HepG2 (cell line): ENCODE results near the gene LUC7L. TPM values are rescaled to one million over a fixed set of nuclear protein-coding genes. Genes with fewer than 3 reads are reported as not detected.

ENCODE experiments used
- BRCA1 ChIP-seq: sonication (generic); formaldehyde crosslinking; IDR thresholded peaks from 2 replicates; pipeline ENCODE4 v1.4.0; 2020; ENCODE audit warnings: missing genetic modification reagents
- FOXP1 ChIP-seq, 2 experiments: fragments of 450-650 bp in 1 of 2; IDR thresholded peaks; 2 replicates each; pipeline ENCODE4 v1.6.1; 2017 to 2018; ENCODE audit warnings: antibody characterized with exemption in 1 of 2
- NBN ChIP-seq: fragments of 450-650 bp; conservative IDR thresholded peaks from 2 replicates; pipeline ENCODE4 v1.6.1; 2017
- NFKB2 ChIP-seq: sonication (generic); formaldehyde crosslinking; IDR thresholded peaks from 2 replicates; pipeline ENCODE4 v1.4.0; 2020; ENCODE audit warnings: missing genetic modification reagents, borderline replicate concordance
- PHF8 ChIP-seq: sonication (generic); formaldehyde crosslinking; IDR thresholded peaks from 2 replicates; pipeline ENCODE4 v1.5.0; 2020; ENCODE audit warnings: missing genetic modification reagents
- RAD51 ChIP-seq: fragments of 450-650 bp; IDR thresholded peaks from 2 replicates; pipeline ENCODE4 v1.6.1; 2016; ENCODE audit warnings: borderline replicate concordance
- RBAK ChIP-seq: sonication (generic); formaldehyde crosslinking; IDR thresholded peaks from 2 replicates; pipeline ENCODE4 v1.5.1; 2020; ENCODE audit warnings: mild to moderate bottlenecking, missing genetic modification reagents
- ZFP41 ChIP-seq: sonication (generic); formaldehyde crosslinking; IDR thresholded peaks from 2 replicates; pipeline ENCODE4 v1.4.0; 2020; ENCODE audit warnings: mild to moderate bottlenecking, missing genetic modification reagents, borderline replicate concordance
- ZKSCAN1 ChIP-seq: fragments of 150-350 bp; IDR thresholded peaks from 2 replicates; pipeline ENCODE4 v1.6.1; 2014; ENCODE audit warnings: low read length
- ZNF557 ChIP-seq: sonication (generic); formaldehyde crosslinking; IDR thresholded peaks from 2 replicates; pipeline ENCODE4 v1.4.0; 2020; ENCODE audit warnings: missing genetic modification reagents
- ZNF577 ChIP-seq: sonication (generic); formaldehyde crosslinking; IDR thresholded peaks from 2 replicates; pipeline ENCODE4 v1.4.0; 2020; ENCODE audit warnings: mild to moderate bottlenecking, low read depth, missing genetic modification reagents, borderline replicate concordance
- ZSCAN20 ChIP-seq: sonication (generic); formaldehyde crosslinking; IDR thresholded peaks from 2 replicates; pipeline ENCODE4 v1.4.0; 2020; ENCODE audit warnings: missing genetic modification reagents, mild to moderate bottlenecking, borderline replicate concordance
- polyA plus RNA-seq, 8 experiments: library from polyadenylated mRNA; depleted of rRNA in 3 of 8; stranded (reverse) in 7 of 8; unstranded in 1 of 8; fragments of >200 nt; fragmentation: Illumina TruSeq in 4 of 8; extraction: Trizol in 4 of 8; gene quantifications; 2 replicates each; pipeline versions ENCODE4 v1.2.1 to v1.2.3, GENCODE V29; 2011 to 2016; ENCODE audit warnings: low read depth in 4 of 8, missing spikeins in 1 of 8, mixed read lengths in 1 of 8; ENCODE audit not compliant: insufficient read depth in 1 of 8
- total RNA-seq, 5 experiments: library from RNA; depleted of rRNA; stranded (reverse); fragments of >200 nt; fragmentation: Illumina TruSeq; extraction: Trizol; gene quantifications; 2 replicates each; pipeline ENCODE4 v1.2.3, GENCODE V29; 2016; ENCODE audit warnings: low read depth in 1 of 5
- TF ChIP-seq, protein P1 (sequence below): sonication (generic); formaldehyde crosslinking; IDR thresholded peaks from 2 replicates; pipeline ENCODE4 v1.5.0; 2020; ENCODE audit warnings: mild to moderate bottlenecking, missing genetic modification reagents
- TF ChIP-seq, protein P2 (sequence below): sonication (generic); formaldehyde crosslinking; IDR thresholded peaks from 2 replicates; pipeline ENCODE4 v1.4.0; 2020; ENCODE audit warnings: missing genetic modification reagents
- TF ChIP-seq, protein P3 (sequence below), 2 experiments: fragments of 450-650 bp in 1 of 2; sonication (generic) in 1 of 2; formaldehyde crosslinking; IDR thresholded peaks; 2 replicates each; pipeline versions ENCODE4 v1.5.0 to v1.8.0; 2020 to 2022; ENCODE audit warnings: mild to moderate bottlenecking in 1 of 2, missing genetic modification reagents in 1 of 2
- TF ChIP-seq, protein P4 (sequence below): IDR thresholded peaks from 2 replicates; pipeline ENCODE4 v1.6.1; 2016; ENCODE audit warnings: low read depth, borderline replicate concordance

The LUC7L gene
- total and polyA plus RNA-seq, 2 of the 13 experiments (the other 11 are each of a cell fraction or from before 2014, with no cell fraction given): 48.7 to 56.9 TPM

DNA sequence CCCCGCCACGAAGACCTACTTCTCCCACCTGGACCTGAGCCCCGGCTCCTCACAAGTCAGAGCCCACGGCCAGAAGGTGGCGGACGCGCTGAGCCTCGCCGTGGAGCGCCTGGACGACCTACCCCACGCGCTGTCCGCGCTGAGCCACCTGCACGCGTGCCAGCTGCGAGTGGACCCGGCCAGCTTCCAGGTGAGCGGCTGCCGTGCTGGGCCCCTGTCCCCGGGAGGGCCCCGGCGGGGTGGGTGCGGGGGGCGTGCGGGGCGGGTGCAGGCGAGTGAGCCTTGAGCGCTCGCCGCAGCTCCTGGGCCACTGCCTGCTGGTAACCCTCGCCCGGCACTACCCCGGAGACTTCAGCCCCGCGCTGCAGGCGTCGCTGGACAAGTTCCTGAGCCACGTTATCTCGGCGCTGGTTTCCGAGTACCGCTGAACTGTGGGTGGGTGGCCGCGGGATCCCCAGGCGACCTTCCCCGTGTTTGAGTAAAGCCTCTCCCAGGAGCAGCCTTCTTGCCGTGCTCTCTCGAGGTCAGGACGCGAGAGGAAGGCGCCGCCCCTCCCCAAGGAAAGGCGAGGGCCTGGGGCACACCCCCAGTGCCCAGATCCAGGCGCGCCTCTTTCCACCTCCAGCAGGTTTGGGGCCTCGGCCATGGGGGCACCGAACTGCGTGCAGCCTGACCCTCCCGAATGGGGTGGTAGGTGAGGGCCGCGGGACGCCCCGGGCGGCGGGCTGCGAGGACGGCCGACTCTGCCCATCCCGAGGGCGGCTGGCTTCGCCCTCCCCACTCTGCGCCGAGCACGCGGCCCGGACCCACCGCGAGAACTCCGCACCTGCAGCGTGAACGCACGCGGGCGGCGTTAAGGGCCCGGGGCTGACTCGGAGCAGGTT is 48.3 kb downstream of the LUC7L start (continued):
- TF ChIP-seq, protein P1, sequence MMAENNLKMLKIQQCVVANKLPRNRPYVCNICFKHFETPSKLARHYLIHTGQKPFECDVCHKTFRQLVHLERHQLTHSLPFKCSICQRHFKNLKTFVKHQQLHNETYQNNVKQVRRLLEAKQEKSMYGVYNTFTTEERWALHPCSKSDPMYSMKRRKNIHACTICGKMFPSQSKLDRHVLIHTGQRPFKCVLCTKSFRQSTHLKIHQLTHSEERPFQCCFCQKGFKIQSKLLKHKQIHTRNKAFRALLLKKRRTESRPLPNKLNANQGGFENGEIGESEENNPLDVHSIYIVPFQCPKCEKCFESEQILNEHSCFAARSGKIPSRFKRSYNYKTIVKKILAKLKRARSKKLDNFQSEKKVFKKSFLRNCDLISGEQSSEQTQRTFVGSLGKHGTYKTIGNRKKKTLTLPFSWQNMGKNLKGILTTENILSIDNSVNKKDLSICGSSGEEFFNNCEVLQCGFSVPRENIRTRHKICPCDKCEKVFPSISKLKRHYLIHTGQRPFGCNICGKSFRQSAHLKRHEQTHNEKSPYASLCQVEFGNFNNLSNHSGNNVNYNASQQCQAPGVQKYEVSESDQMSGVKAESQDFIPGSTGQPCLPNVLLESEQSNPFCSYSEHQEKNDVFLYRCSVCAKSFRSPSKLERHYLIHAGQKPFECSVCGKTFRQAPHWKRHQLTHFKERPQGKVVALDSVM (CRISPR knock-in tag): peak; percentile 74
- TF ChIP-seq, protein P2, sequence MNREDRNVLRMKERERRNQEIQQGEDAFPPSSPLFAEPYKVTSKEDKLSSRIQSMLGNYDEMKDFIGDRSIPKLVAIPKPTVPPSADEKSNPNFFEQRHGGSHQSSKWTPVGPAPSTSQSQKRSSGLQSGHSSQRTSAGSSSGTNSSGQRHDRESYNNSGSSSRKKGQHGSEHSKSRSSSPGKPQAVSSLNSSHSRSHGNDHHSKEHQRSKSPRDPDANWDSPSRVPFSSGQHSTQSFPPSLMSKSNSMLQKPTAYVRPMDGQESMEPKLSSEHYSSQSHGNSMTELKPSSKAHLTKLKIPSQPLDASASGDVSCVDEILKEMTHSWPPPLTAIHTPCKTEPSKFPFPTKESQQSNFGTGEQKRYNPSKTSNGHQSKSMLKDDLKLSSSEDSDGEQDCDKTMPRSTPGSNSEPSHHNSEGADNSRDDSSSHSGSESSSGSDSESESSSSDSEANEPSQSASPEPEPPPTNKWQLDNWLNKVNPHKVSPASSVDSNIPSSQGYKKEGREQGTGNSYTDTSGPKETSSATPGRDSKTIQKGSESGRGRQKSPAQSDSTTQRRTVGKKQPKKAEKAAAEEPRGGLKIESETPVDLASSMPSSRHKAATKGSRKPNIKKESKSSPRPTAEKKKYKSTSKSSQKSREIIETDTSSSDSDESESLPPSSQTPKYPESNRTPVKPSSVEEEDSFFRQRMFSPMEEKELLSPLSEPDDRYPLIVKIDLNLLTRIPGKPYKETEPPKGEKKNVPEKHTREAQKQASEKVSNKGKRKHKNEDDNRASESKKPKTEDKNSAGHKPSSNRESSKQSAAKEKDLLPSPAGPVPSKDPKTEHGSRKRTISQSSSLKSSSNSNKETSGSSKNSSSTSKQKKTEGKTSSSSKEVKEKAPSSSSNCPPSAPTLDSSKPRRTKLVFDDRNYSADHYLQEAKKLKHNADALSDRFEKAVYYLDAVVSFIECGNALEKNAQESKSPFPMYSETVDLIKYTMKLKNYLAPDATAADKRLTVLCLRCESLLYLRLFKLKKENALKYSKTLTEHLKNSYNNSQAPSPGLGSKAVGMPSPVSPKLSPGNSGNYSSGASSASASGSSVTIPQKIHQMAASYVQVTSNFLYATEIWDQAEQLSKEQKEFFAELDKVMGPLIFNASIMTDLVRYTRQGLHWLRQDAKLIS (CRISPR knock-in tag): no peak
- TF ChIP-seq RBAK (CRISPR knock-in tag) (no peak), BRCA1 (peak; percentile 96), ZKSCAN1 (no peak), RAD51 (no peak), FOXP1 (IDR thresholded peaks at IDR 0.05) (no peak), FOXP1 (CRISPR knock-in tag; IDR thresholded peaks at IDR 0.05) (no peak), ZNF557 (CRISPR knock-in tag) (peak; percentile 85), NFKB2 (peak; percentile 100), ZSCAN20 (CRISPR knock-in tag) (peak; percentile 97), ZFP41 (CRISPR knock-in tag) (peak; percentile 98), PHF8 (CRISPR knock-in tag) (peak; percentile 65; the same call in 1 of the 2 replicates), ZNF577 (CRISPR knock-in tag) (no peak; the same call in 1 of the 2 replicates), NBN (no peak)
- TF ChIP-seq, protein P3, sequence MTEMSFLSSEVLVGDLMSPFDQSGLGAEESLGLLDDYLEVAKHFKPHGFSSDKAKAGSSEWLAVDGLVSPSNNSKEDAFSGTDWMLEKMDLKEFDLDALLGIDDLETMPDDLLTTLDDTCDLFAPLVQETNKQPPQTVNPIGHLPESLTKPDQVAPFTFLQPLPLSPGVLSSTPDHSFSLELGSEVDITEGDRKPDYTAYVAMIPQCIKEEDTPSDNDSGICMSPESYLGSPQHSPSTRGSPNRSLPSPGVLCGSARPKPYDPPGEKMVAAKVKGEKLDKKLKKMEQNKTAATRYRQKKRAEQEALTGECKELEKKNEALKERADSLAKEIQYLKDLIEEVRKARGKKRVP (CRISPR knock-in tag; IDR thresholded peaks at IDR 0.05): peak in 1 of 2 experiments; percentile 89; a peak in 2 of 4 replicates
- TF ChIP-seq, protein P4, sequence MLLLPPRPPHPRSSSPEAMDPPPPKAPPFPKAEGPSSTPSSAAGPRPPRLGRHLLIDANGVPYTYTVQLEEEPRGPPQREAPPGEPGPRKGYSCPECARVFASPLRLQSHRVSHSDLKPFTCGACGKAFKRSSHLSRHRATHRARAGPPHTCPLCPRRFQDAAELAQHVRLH (CRISPR knock-in tag): peak; percentile 98; the same call in 1 of the 2 replicates
